WERI-Rb-1 (cell line): ENCODE measurements around the gene ST6GALNAC3.

ENCODE experiments used
- DNase-seq: peaks from one replicate; pipeline ENCODE4 v3.0.0-alpha.2; 2020
- H3K27ac ChIP-seq: fragments of 250-450 bp; sonication (Bioruptor Pico); 2 replicates; pipeline ENCODE4 v1.5.1; 2020; ENCODE audit warnings: mild to moderate bottlenecking, moderate library complexity
- H3K27me3 ChIP-seq: fragments of 250-450 bp; sonication (Bioruptor Pico); 2 replicates; pipeline ENCODE4 v1.5.1; 2021; ENCODE audit warnings: mild to moderate bottlenecking, low read depth, moderate library complexity; ENCODE audit not compliant: insufficient read depth, severe bottlenecking
- H3K36me3 ChIP-seq: fragments of 250-450 bp; sonication (Bioruptor Pico); 2 replicates; pipeline ENCODE4 v1.5.1; 2020; ENCODE audit warnings: mild to moderate bottlenecking, moderate library complexity
- H3K4me3 ChIP-seq: 2 replicates; pipeline ENCODE4 v1.5.1; 2011; ENCODE audit warnings: low read depth, mild to moderate bottlenecking, control low read depth, low read length
- H3K9me3 ChIP-seq: fragments of 250-450 bp; sonication (Bioruptor Pico); 2 replicates; pipeline ENCODE4 v1.5.1; 2021; ENCODE audit warnings: mild to moderate bottlenecking, moderate library complexity; ENCODE audit not compliant: severe bottlenecking
- TF ChIP-seq, protein P1 (sequence below): IDR thresholded peaks from 2 replicates; pipeline ENCODE4 v1.5.1; 2011; ENCODE audit warnings: low read depth, mild to moderate bottlenecking, control low read depth, inconsistent platforms, low read length

ST6GALNAC3 gene

DNA sequence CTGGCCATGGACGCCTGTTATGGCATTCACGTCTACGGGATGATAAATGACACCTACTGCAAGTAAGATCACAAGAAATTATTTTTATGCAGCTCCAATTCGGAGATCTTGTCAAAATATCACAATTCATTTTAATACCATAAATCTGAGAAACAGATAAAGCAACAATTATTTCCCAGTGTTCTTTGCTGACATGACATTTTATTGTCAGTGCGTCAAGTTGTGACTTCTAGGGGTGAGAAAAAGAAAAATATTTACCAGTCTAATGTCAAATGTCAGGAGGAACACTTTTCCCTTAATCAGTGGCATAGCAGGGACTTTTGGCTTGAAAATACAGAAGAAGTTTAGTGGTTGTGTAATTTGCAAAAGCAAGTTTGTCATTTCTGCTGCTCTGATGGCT is 553.0 kb downstream of the ST6GALNAC3 start:
- no peaks in the 10 kb centered on the region for H3K9me3 ChIP-seq
- H3K4me3 ChIP-seq, result no peak overlapping the region
- DNase-seq, result no peak
- no peaks in the 10 kb centered on the region for H3K36me3 ChIP-seq
- H3K27me3 ChIP-seq, result no peaks in the 10 kb centered on the region
- no peak overlapping the region for H3K27ac ChIP-seq
- TF ChIP-seq, protein P1, sequence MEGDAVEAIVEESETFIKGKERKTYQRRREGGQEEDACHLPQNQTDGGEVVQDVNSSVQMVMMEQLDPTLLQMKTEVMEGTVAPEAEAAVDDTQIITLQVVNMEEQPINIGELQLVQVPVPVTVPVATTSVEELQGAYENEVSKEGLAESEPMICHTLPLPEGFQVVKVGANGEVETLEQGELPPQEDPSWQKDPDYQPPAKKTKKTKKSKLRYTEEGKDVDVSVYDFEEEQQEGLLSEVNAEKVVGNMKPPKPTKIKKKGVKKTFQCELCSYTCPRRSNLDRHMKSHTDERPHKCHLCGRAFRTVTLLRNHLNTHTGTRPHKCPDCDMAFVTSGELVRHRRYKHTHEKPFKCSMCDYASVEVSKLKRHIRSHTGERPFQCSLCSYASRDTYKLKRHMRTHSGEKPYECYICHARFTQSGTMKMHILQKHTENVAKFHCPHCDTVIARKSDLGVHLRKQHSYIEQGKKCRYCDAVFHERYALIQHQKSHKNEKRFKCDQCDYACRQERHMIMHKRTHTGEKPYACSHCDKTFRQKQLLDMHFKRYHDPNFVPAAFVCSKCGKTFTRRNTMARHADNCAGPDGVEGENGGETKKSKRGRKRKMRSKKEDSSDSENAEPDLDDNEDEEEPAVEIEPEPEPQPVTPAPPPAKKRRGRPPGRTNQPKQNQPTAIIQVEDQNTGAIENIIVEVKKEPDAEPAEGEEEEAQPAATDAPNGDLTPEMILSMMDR, result no peak

DNA sequence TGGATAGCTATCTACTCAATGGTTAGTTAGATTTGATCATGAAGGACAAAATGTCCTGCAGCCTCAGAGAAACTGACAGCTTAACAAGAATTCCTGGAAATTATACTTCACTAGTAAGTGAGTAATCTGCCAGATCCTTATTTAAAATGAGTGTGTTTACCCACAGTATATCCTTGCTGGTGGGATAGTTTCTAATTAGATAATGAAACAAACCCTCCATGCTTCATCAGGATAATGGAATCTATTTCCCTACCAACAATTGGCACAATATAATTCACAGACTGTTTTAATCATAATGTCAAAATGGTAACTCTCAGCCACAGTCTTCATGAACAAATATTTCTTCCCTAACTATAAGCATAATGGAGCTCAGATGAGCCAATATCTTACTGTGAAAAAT is 553.4 kb downstream of the ST6GALNAC3 start:
- no peak overlapping the region for H3K4me3 ChIP-seq
- no peaks in the 10 kb centered on the region for H3K27me3 ChIP-seq
- DNase-seq, result no peak
- no peaks in the 10 kb centered on the region for H3K9me3 ChIP-seq
- TF ChIP-seq, protein P1, result no peak
- H3K36me3 ChIP-seq, result no peaks in the 10 kb centered on the region
- H3K27ac ChIP-seq, result no peak overlapping the region

DNA sequence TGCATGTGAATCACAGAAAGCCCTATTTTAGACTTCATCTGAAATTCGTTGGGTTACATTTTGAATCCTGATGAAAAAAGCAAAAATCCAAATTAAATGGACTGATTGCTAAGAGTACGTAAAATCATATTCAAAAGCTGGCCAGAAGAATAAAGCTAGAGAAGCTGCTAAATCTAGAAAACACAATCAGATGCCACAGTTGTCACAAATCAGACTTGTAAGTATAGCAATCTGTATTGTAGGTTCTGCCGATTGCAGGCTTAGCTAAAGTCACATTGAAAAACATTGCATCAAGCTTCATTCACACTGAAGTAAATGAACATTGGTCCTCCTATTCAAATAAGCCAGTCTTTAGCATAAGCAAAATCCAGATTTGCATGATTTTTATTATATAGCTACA is 557.6 kb downstream of the ST6GALNAC3 start:
- DNase-seq, result no peak
- Histone ChIP-seq H3K27me3 (no peaks in the 10 kb centered on the region), H3K36me3 (no peaks in the 10 kb centered on the region), H3K4me3 (no peak overlapping the region), H3K9me3 (no peaks in the 10 kb centered on the region), H3K27ac (no peak overlapping the region)
- TF ChIP-seq, protein P1, result no peak

DNA sequence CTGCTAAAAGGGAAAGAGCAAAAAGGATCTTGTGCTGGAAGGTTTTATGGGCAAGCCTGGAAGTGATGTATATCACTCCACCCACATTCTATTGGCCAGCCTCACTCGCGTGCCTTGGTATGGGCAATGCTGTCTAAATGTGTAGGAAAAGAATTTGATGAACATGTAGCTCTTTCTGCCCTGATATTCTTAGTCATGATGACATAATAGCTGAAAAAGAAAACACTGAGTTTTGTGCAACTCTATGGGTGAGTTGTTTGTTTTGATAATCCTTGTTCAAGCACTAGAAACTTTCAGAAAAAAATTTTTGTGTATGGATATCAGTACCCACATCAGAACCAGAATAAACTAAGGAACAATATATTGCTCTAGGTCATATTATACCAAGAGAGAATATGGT is 561.2 kb downstream of the ST6GALNAC3 start:
- DNase-seq, result no peak
- Histone ChIP-seq H3K36me3 (no peaks in the 10 kb centered on the region), H3K9me3 (no peaks in the 10 kb centered on the region), H3K4me3 (no peak overlapping the region), H3K27ac (no peak overlapping the region), H3K27me3 (no peaks in the 10 kb centered on the region)
- TF ChIP-seq, protein P1, result no peak

DNA sequence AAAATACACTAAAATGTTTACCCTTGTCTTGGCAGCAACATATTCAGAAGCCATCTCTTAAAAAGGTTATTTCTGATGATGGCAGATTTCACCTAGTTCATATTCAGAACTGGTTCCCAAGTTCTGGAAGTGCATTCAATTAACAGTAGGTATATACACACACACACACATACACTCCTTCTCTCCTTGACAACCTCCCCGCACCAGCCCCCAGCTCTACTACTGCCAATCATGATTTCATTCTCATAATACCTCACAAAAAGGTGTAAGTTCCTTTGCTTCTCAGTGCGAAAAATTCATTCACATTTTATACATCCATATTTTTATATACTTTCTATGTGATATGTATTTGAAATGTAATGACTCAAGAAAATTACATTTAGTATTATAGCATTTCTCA is 564.6 kb downstream of the ST6GALNAC3 start:
- Histone ChIP-seq H3K27ac (no peak overlapping the region), H3K9me3 (no peaks in the 10 kb centered on the region), H3K4me3 (no peak overlapping the region), H3K27me3 (no peaks in the 10 kb centered on the region), H3K36me3 (no peaks in the 10 kb centered on the region)
- TF ChIP-seq, protein P1, result no peak
- DNase-seq, result no peak

DNA sequence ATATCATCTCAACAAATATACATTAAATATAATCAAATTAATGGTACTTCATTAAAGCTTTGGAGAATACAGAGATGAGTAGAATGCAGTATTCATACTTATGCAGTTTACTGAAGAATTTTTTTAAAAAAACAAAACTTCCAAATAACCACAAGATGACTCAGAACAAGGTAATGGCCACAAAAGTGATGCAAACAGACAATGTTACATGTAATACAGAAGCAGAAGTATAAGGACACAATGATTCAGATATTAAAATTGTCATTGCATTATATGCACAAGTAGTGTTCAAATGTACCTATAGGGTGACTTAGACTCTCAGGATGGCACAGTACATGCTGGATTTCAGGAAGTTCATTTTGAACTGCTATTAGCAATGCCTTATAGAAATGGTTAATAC is 565.5 kb downstream of the ST6GALNAC3 start:
- Histone ChIP-seq H3K27me3 (no peaks in the 10 kb centered on the region), H3K36me3 (no peaks in the 10 kb centered on the region), H3K9me3 (no peaks in the 10 kb centered on the region), H3K4me3 (no peak overlapping the region), H3K27ac (no peak overlapping the region)
- DNase-seq, result no peak
- TF ChIP-seq, protein P1, result no peak
